Osteoblast (primary cell): ENCODE measurements around the gene C17orf75. TPM values are rescaled to one million over a fixed set of nuclear protein-coding genes. Genes with fewer than 3 reads are reported as not detected.

Experiments
- DNase-seq: peaks from one replicate; pipeline ENCODE4 v3.0.0; 2011; ENCODE audit warnings: low spot score, mixed read lengths; ENCODE audit not compliant: insufficient read length; ENCODE audit errors: missing footprints
- H2AFZ ChIP-seq: 2 replicates; pipeline ENCODE4 v1.6.0; 2011; ENCODE audit warnings: mild to moderate bottlenecking, low read length
- H3K27ac ChIP-seq: 2 replicates; pipeline ENCODE4 v1.5.1; 2011; ENCODE audit warnings: mild to moderate bottlenecking, low read depth, low read length, moderate library complexity
- H3K27me3 ChIP-seq: 2 replicates; pipeline ENCODE4 v1.6.0; 2012; ENCODE audit warnings: mild to moderate bottlenecking, control low read depth, inconsistent platforms, low read length, moderate library complexity; ENCODE audit not compliant: insufficient read depth
- H3K36me3 ChIP-seq: 2 replicates; pipeline ENCODE4 v1.5.1; 2011; ENCODE audit warnings: mild to moderate bottlenecking, low read length, control low read depth, moderate library complexity; ENCODE audit not compliant: insufficient read depth
- H3K4me1 ChIP-seq: 2 replicates; pipeline ENCODE4 v1.5.1; 2011; ENCODE audit warnings: mild to moderate bottlenecking, low read length, control low read depth, moderate library complexity; ENCODE audit not compliant: insufficient read depth
- H3K4me2 ChIP-seq: 2 replicates; pipeline ENCODE4 v1.6.0; 2011; ENCODE audit warnings: mild to moderate bottlenecking, low read length; ENCODE audit not compliant: insufficient read depth
- H3K4me3 ChIP-seq: fragments of 200-600 bp; sonication (generic); 3 replicates; pipeline ENCODE4 v1.5.1; 2012; ENCODE audit warnings: mild to moderate bottlenecking, low read length, inconsistent platforms; ENCODE audit not compliant: insufficient read depth
- H3K79me2 ChIP-seq: 2 replicates; pipeline ENCODE4 v1.6.0; 2012; ENCODE audit warnings: mild to moderate bottlenecking, low read length, control low read depth, inconsistent platforms; ENCODE audit not compliant: insufficient read depth
- H3K9me3 ChIP-seq: 2 replicates; pipeline ENCODE4 v1.5.1; 2011; ENCODE audit warnings: low read depth, low read length, control low read depth
- H4K20me1 ChIP-seq: 2 replicates; pipeline ENCODE4 v1.6.0; 2012; ENCODE audit warnings: mild to moderate bottlenecking, low read length, control low read depth; ENCODE audit not compliant: insufficient read depth
- CTCF ChIP-seq: IDR thresholded peaks from 2 replicates; pipeline ENCODE4 v1.5.1; 2011; ENCODE audit warnings: mild to moderate bottlenecking, low read depth, low read length, moderate library complexity; ENCODE audit errors: extremely low read depth
- total RNA-seq: library from RNA; depleted of rRNA; stranded (reverse); fragments of >200 nt; gene quantifications from 2 replicates; pipeline ENCODE4 v1.2.3, GENCODE V29; 2012

Gene C17orf75
- total RNA-seq, 1 donor = 15.9 TPM

DNA sequence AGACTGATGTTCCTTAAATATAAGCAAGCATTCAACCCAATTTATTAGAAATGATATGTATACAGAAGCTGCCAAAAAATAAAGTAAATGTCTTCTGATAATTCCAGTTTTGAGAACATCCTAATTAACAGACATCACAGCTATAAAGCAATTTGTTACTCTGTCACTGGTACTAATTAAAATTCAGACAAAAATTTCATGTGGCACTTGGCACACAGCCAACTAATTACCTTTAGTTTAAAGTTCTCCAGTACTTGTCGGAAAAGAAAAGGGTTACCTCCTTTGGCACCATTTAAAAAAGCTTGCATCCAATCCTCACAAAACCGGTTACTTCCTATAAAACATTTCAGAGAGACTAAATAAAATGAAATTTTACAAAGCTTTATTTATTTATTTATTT is 8.8 kb downstream of the C17orf75 start:
- no peaks in the 10 kb centered on the region for H3K79me2 ChIP-seq
- no peak overlapping the region for H3K4me2 ChIP-seq
- H3K4me3 ChIP-seq = no peak overlapping the region
- no peak for TF ChIP-seq CTCF
- no peak overlapping the region for H2AFZ ChIP-seq
- H3K36me3 ChIP-seq = peaks cover 9% of the 10 kb centered on the region
- H3K4me1 ChIP-seq = peaks cover 11% of the 10 kb centered on the region
- no peak for DNase-seq
- H3K27ac ChIP-seq = no peak overlapping the region
- H3K9me3 ChIP-seq = no peaks in the 10 kb centered on the region
- no peaks in the 10 kb centered on the region for H4K20me1 ChIP-seq
- no peaks in the 10 kb centered on the region for H3K27me3 ChIP-seq

- Histone ChIP-seq H3K36me3 (peaks cover 9% of the 10 kb centered on the region), H4K20me1 (no peaks in the 10 kb centered on the region), H3K4me1 (peaks cover 11% of the 10 kb centered on the region), H3K4me3 (no peak overlapping the region), H3K9me3 (no peaks in the 10 kb centered on the region), H3K4me2 (no peak overlapping the region), H3K27ac (no peak overlapping the region), H2AFZ (no peak overlapping the region), H3K79me2 (no peaks in the 10 kb centered on the region), H3K27me3 (no peaks in the 10 kb centered on the region)
- no peak for TF ChIP-seq CTCF
- DNase-seq = no peak
Observed at GRCh38 chr17:32331243-32332040, 10.5 kb downstream of the C17orf75 start.

- Histone ChIP-seq H3K27me3 (no peaks in the 10 kb centered on the region), H2AFZ (no peak overlapping the region), H3K4me1 (peaks cover 3% of the 10 kb centered on the region), H3K79me2 (no peaks in the 10 kb centered on the region), H4K20me1 (no peaks in the 10 kb centered on the region), H3K4me2 (no peak overlapping the region), H3K9me3 (no peaks in the 10 kb centered on the region), H3K36me3 (peaks cover 9% of the 10 kb centered on the region), H3K4me3 (no peak overlapping the region), H3K27ac (no peak overlapping the region)
- TF ChIP-seq CTCF = no peak
- DNase-seq = no peak
Observed at GRCh38 chr17:32330147-32330546, 11.8 kb downstream of the C17orf75 start.

DNA sequence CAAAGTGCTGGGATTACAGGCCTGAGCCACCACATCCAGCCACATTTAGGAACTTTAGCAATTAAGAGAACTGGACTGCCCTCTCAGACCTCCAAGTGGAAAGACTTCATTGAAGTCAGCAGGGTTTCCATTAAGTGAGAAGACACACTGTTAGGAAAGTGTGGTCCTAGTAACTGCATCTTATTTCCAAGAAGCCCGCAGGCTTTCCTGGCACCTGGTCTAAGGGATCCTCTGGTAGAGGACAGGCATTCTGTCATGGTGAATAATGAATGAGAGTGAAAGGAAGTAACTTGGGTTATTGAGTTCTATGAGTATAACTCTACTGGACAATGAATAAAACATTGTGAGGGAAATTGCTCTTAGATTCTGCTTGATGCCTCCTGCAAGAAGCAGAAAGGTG is 14.1 kb downstream of the C17orf75 start:
- no peak overlapping the region for H2AFZ ChIP-seq
- H3K4me1 ChIP-seq = peaks cover 13% of the 10 kb centered on the region
- no peak overlapping the region for H3K4me3 ChIP-seq
- H3K36me3 ChIP-seq = peaks cover 4% of the 10 kb centered on the region
- no peaks in the 10 kb centered on the region for H3K27me3 ChIP-seq
- no peaks in the 10 kb centered on the region for H3K9me3 ChIP-seq
- no peaks in the 10 kb centered on the region for H3K79me2 ChIP-seq
- peak; percentile 64 for DNase-seq
- no peak for TF ChIP-seq CTCF
- H3K4me2 ChIP-seq = no peak overlapping the region
- H3K27ac ChIP-seq = no peak overlapping the region
- H4K20me1 ChIP-seq = no peaks in the 10 kb centered on the region
